ENCODE data around the gene SUPT6H. TPM values are rescaled to one million over a fixed set of nuclear protein-coding genes. Genes with fewer than 3 reads are reported as not detected.

Gene SUPT6H
- total and polyA plus RNA-seq, 9 of the 15 experiments (the other 6 are each of a cell fraction or from before 2014, with no cell fraction given) = 1.7 to 77.7 (median 49.2) TPM

GRCh38 chr17:28661635-28662526 lies at the start of gene SUPT6H, which contains the start of gene SDF2 (continued):
- TF ChIP-seq, protein P1, sequence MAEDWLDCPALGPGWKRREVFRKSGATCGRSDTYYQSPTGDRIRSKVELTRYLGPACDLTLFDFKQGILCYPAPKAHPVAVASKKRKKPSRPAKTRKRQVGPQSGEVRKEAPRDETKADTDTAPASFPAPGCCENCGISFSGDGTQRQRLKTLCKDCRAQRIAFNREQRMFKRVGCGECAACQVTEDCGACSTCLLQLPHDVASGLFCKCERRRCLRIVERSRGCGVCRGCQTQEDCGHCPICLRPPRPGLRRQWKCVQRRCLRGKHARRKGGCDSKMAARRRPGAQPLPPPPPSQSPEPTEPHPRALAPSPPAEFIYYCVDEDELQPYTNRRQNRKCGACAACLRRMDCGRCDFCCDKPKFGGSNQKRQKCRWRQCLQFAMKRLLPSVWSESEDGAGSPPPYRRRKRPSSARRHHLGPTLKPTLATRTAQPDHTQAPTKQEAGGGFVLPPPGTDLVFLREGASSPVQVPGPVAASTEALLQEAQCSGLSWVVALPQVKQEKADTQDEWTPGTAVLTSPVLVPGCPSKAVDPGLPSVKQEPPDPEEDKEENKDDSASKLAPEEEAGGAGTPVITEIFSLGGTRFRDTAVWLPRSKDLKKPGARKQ (CRISPR knock-in tag; IDR thresholded peaks at IDR 0.05) = no peak
- TF ChIP-seq OTX1 (CRISPR knock-in tag; IDR thresholded peaks at IDR 0.05) (0 out of 2 replicates have a peak, but pooled peaks have one; percentile 38), CBX5 (IDR thresholded peaks at IDR 0.05; ENCODE audit: borderline replicate concordance, low read depth) (0 out of 2 replicates have a peak, but pooled peaks have one; percentile 6), TCF7 (IDR thresholded peaks at IDR 0.05; ENCODE audit: borderline replicate concordance) (no peak), ZNF766 (CRISPR knock-in tag; conservative IDR thresholded peaks at IDR 0.05) (no peak), ZNF551 (CRISPR knock-in tag; IDR thresholded peaks at IDR 0.05) (no peak), ZNF174 (CRISPR knock-in tag; IDR thresholded peaks at IDR 0.05) (no peak), RB1 (IDR thresholded peaks at IDR 0.05; ENCODE audit: low read depth) (peak; percentile 54), EGR1 (conservative IDR thresholded peaks at IDR 0.05) (peak; percentile 92), TCF7L2 (IDR thresholded peaks at IDR 0.05; ENCODE audit: low read depth, low read length) (no peak), ZNF24 (IDR thresholded peaks at IDR 0.05) (0 out of 2 replicates have a peak, but pooled peaks have one; percentile 9), MTA3 (IDR thresholded peaks at IDR 0.05; ENCODE audit: borderline replicate concordance) (peak; percentile 79), LEF1 (IDR thresholded peaks at IDR 0.05) (no peak)
- TF ChIP-seq, protein P2, sequence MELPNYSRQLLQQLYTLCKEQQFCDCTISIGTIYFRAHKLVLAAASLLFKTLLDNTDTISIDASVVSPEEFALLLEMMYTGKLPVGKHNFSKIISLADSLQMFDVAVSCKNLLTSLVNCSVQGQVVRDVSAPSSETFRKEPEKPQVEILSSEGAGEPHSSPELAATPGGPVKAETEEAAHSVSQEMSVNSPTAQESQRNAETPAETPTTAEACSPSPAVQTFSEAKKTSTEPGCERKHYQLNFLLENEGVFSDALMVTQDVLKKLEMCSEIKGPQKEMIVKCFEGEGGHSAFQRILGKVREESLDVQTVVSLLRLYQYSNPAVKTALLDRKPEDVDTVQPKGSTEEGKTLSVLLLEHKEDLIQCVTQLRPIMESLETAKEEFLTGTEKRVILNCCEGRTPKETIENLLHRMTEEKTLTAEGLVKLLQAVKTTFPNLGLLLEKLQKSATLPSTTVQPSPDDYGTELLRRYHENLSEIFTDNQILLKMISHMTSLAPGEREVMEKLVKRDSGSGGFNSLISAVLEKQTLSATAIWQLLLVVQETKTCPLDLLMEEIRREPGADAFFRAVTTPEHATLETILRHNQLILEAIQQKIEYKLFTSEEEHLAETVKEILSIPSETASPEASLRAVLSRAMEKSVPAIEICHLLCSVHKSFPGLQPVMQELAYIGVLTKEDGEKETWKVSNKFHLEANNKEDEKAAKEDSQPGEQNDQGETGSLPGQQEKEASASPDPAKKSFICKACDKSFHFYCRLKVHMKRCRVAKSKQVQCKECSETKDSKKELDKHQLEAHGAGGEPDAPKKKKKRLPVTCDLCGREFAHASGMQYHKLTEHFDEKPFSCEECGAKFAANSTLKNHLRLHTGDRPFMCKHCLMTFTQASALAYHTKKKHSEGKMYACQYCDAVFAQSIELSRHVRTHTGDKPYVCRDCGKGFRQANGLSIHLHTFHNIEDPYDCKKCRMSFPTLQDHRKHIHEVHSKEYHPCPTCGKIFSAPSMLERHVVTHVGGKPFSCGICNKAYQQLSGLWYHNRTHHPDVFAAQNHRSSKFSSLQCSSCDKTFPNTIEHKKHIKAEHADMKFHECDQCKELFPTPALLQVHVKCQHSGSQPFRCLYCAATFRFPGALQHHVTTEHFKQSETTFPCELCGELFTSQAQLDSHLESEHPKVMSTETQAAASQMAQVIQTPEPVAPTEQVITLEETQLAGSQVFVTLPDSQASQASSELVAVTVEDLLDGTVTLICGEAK (IDR thresholded peaks at IDR 0.05) = peak; percentile 97
- TF ChIP-seq, protein P2 (CRISPR knock-in tag; IDR thresholded peaks at IDR 0.05) = no peak
- TF ChIP-seq, protein P3, sequence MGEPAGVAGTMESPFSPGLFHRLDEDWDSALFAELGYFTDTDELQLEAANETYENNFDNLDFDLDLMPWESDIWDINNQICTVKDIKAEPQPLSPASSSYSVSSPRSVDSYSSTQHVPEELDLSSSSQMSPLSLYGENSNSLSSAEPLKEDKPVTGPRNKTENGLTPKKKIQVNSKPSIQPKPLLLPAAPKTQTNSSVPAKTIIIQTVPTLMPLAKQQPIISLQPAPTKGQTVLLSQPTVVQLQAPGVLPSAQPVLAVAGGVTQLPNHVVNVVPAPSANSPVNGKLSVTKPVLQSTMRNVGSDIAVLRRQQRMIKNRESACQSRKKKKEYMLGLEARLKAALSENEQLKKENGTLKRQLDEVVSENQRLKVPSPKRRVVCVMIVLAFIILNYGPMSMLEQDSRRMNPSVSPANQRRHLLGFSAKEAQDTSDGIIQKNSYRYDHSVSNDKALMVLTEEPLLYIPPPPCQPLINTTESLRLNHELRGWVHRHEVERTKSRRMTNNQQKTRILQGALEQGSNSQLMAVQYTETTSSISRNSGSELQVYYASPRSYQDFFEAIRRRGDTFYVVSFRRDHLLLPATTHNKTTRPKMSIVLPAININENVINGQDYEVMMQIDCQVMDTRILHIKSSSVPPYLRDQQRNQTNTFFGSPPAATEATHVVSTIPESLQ (CRISPR knock-in tag; IDR thresholded peaks at IDR 0.05) = no peak

Measured in K562 (cell line).